ENCODE measurements around the gene KIF21B.
"Not testable (repeated sequence)": the region's sequence is repeated elsewhere in the genome, so short reads cannot be mapped to it uniquely, and the experiment has no call there.

The KIF21B gene

GRCh38 chr1:200970771-200971427 is 52.6 kb downstream of the KIF21B start:
- no peak for DNase-seq (ENCODE audit: low read depth)

DNA sequence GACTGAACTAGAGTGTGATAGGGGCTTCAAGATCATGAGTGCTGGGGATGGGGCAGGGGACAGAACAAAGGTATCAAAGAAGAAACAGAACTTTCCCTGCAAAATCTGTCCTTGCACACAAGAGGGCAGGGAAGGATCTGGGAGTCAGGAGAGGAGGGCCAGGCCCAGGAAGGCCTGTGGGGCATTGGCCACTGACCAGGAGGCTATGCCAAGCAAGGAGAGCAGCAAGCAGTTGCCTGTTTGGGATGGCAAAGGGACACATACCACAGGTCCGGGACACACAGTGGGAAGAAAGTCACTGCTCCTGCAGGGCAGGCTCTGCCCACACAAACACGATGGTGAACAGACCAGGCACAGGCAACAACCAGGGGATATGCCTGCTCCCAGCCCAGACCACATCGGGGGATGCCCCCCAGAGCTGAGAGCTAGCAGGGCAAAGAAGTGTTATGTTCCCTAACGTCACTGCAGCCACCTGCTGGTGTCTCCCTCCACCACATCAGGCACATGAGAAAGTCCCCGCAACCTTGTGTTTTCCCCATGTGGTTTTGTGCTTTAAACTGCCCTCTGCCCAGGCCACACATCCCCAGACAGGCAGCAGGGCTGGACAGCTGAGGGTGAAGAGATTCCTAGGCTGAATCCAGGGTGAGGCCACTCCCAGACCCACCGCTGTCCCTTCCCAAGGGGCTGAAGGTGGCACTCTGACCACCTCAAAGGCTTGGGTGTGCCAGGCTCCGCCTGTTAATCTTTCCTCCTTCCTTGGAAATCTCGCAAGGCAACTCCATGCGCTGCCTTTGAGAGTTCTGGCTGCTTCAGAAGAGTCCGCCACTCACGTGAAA is 53.6 kb downstream of the KIF21B start:
- no peak for DNase-seq (ENCODE audit: low read depth)

- no peak for DNase-seq (ENCODE audit: low read depth)
Measured at GRCh38 chr1:200968469-200969410, 54.8 kb downstream of the KIF21B start.

DNA sequence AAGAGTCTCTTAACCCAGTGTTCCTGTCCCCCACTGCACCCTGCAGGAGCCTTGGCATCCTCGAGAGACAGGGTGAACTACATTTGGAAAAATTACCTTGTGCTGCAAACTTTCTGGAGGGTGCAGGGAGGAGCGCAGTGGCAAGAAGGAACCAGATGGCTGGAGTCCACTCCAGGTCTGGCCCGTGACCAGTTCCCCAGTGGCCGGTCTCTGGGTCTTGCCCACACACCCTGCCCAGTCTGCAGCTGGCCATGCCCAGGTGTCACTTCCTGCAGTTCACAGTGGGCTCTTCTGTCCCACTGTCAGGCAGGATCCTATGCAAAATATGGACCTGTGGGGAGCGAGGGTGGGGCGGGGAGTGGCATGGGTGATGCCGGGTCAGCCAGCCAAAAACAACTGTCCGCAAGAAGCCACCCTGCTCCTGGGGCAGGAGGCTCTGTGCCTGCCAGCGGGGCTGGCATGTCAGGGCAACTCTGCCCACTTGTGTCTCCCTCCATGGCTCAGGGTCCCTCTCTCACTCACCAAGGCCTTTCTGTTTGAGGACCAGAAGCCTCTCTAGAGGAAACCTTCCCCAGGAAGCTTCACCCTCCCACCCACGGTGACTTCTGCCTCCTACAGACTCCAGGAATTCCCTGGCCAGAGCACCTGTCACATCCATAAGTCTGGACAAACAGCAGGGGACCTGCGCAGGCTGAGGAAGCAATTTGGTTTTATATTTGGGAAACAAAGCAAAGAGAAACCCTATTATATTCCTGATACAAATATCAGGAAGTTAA is 55.6 kb downstream of the KIF21B start:
- DNase-seq (ENCODE audit: low read depth), result no peak

DNA sequence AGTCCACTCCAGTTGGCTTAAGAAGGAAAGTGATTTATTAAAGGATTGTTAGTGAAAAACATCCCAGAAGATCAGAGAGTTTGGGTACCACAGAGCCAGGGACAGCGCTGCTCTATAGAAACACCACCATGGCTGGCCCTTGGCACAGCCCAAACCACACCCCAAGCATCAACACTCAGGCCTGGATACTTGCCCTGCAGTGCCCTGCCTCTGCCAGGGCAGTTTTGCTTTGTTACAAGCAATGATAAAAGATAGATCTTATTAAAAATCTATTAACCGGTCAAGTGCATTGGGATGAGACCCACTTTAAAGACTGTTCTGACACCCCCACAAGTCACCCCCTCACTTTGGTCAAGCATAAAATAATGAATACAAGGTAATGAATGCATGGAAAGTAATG is 56.6 kb downstream of the KIF21B start:
- DNase-seq (ENCODE audit: low read depth), result no peak

DNA sequence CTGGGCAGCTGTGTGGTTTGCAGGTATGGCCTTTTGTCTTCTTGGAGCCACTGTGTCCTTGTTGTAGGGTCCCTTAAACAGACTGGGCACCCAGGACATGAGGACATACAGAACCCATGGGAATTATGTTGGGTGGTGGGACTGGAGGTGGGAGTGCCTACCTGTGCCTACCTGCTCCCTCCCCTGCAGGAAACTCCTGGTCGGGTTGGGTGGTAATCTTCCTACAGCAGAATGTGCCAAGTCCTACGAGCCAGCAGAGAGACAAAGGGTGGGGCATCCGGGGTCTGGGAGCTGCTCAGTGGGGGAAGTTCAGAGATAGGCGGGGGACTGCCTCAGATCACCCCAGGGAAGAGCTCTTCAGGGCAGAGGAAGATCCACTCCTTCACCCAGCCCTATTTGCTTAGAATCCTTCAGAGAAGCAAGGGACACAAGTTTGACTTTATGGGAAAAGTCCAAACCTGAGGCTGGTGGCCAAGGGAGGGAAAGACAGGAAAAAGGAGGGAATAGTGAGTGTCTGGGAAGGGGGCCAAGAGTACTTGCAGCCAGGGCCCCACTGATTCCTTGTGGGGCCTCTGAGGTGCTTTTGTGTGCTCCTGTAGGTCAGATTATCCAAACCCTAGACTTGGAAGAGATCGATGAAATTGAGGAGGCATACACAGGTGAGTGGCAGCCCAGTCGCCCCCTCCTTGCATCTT is 58.3 kb downstream of the KIF21B start:
- DNase-seq (ENCODE audit: low read depth), result no peak

- not testable (repeated sequence) for DNase-seq (ENCODE audit: low read depth)
Measured at GRCh38 chr1:200963888-200964287, 59.6 kb downstream of the KIF21B start.

DNA sequence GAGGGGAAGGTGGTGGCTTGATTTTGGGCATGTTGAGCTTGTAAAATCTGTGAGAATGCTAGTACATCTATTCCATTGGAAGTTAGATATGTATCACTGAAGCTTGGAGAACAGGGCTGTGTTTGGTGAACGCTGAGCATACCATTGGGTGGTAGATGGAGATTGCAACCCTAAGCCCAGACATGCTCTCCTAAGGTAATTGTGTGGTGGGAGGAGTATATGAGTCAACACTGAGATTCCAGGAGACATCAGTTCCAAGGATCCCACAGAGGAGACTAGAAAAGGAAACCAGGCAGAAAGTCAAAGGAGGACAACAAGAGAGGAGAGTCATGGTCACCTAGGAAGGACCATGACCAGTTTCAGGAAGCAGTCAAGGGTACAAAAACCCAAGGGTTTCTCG is 60.4 kb downstream of the KIF21B start:
- no peak for DNase-seq (ENCODE audit: low read depth)

GRCh38 chr1:200962631-200963030 is 60.9 kb downstream of the KIF21B start:
- DNase-seq (ENCODE audit: low read depth), result no peak

GRCh38 chr1:200962151-200962550 is 61.4 kb downstream of the KIF21B start:
- not testable (repeated sequence) for DNase-seq (ENCODE audit: low read depth)

DNA sequence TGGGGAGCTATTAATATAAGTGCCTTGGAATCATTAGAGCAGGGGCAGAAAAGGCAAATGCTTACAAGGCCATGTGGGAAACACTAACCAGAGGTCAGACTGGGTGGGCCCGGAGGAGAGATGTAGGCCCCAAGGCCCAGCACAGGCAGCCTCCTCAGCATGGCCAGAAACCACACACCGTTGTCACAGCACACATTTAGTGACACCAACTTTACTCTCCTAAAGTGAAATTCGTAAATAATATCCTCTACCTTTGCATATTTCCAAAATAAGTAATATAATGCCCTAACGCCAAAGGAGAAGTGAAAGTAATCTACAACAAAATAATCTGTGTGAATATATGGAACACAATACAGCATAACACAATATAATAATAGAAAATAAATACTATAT is 62.6 kb downstream of the KIF21B start:
- DNase-seq (ENCODE audit: low read depth), result no peak

DNA sequence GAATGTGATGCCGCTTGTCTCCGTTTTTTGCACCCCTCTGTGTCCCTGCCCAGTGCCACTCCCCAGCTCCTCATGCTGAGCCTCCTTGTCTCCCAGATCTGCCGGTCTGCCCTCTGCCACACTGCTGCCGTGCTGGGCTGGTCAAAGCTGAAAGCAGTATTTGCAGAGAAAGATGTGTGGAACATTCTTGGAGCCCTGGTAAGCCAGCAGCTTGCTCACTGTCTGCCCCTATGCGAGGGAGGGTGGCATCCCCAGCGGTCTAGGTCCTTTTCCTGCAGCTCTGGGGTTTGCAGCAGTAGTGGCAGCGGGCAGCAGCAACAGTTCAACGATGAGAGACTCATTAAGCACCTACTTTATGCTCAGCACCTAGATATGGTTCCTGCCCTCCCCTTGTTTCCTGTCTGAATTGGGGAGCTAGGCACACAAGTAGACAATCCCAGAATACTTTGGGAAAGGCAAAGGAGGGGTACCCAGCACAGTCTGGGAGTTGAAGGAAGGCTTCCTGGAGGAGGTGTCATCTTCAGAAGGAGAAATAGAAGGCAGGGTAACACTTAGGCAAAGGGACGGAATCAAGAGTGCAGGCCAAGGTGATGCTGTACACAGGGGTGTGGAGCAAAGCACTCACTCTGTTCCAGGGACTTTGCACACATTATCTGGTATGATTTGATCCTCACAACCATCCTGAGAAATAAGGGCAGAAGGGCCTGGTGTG is 63.1 kb downstream of the KIF21B start:
- DNase-seq (ENCODE audit: low read depth), result no peak

GRCh38 chr1:200959411-200959921 is 64.0 kb downstream of the KIF21B start:
- DNase-seq (ENCODE audit: low read depth), result no peak

- DNase-seq (ENCODE audit: low read depth), result no peak
Measured at GRCh38 chr1:200958597-200958996, 64.9 kb downstream of the KIF21B start.

- DNase-seq (ENCODE audit: low read depth), result no peak
Measured at GRCh38 chr1:200954434-200954833, 69.1 kb downstream of the KIF21B start.

DNA sequence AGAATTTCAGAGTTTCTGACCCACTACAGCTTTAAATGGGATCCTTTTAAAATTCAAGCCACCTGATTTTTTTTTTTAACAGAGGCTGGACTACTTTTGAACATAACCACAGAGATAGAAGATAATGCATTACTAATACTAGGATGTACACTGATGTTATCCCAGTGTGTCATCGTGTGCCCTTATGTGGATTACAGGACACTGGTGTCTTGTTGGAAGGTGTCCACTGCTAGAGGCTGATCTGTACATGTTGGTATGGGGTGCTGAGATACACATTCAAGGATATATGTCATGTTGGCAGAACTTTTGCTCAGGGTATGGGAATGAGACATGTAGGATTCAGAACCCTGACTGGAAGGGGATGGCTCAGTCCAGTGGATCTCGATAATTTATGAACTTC is 72.5 kb downstream of the KIF21B start:
- no peak for DNase-seq (ENCODE audit: low read depth)

DNA sequence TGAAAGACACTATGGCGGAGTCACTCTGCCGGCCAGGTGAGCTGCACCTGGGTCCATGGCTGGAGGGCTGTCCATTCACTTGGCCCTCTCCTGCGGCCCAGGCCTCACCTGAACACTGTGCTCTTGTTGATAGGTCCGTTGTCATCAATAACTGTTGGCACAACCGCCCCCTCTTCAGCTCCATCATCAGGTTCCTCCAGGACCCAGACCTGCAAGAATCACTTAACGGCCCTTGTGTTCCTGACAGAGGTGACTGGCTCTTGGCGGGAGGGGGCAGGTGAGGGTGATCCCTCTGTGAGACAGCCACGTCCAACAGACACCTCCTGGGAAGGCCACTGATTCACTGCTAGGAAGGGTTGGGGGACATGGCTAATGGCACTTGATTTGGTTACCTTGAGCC is 73.9 kb downstream of the KIF21B start:
- DNase-seq (ENCODE audit: low read depth), result no peak

- DNase-seq (ENCODE audit: low read depth), result no peak
Measured at GRCh38 chr1:200947059-200947566, 76.4 kb downstream of the KIF21B start.

- DNase-seq (ENCODE audit: low read depth), result no peak
Measured at GRCh38 chr1:200945111-200945510, 78.4 kb downstream of the KIF21B start.

DNA sequence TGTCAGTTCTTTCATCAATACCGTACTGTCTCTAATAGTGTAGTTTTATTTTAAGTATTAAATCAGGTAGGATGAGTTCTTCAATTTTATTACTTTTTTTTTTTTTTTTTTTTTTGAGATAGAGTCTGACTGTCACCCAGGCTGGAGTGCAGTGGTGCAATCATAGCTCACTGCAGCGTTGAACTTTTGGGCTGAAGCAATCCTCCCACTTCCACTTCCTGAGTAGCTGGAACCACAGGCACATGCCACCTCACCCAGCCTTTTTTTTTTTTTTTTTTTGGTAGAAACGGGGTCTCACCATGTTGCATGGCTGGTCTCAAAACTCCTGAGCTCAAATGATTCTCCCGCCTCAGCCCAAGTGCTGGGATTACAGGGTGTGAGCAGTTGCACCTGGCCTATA is 84.6 kb downstream of the KIF21B start:
- DNase-seq (ENCODE audit: low read depth), result no peak

Measured in GM04503 (cell line).